ENCODE results near the gene RAPSN.

RAPSN gene

DNA sequence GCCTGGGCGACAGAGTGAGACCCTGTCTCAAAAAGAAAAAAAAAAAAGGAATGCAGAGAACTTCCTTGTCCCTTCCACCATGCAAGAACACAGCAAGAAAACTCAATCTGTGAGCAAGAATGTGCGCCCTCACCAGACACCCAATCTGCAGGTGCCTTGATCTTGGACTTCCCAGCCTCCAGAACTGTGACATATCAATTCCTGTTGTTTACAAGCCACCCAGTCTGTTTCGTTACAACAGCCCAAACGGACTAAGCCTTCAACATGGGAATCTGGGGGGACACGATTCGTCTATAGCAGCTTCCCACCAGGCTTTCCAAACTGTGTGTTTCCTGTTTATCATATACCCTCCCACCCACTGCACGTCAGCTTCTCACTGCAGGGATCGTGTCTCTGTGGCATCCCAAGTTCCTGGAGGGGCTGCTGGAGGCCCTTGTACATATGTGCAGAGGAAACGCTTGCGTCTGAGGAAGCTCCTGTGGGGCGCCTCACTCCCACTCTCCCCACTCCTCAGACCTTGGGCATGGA is 11.7 kb downstream of the RAPSN start:
- H3K27ac ChIP-seq (ENCODE audit: low read depth, low read length), result no peak overlapping the region
- no peaks in the 10 kb centered on the region for H3K27me3 ChIP-seq (ENCODE audit: control insufficient read depth, low read length)
- no peaks in the 10 kb centered on the region for H3F3A ChIP-seq (ENCODE audit: control insufficient read depth, insufficient read depth)
- no peak overlapping the region for H3K4me3 ChIP-seq (ENCODE audit: low read length)
- H3K79me2 ChIP-seq (ENCODE audit: control insufficient read depth, low read length), result no peaks in the 10 kb centered on the region
- no peaks in the 10 kb centered on the region for H3K4me1 ChIP-seq (ENCODE audit: control insufficient read depth, low read length)
- H3K9me2 ChIP-seq (replicated peaks; ENCODE audit: control insufficient read depth, low read length), result no peaks in the 10 kb centered on the region
- no peaks in the 10 kb centered on the region for H3K9me3 ChIP-seq (ENCODE audit: control insufficient read depth, insufficient read depth, low read length)
- TF ChIP-seq, protein P1, sequence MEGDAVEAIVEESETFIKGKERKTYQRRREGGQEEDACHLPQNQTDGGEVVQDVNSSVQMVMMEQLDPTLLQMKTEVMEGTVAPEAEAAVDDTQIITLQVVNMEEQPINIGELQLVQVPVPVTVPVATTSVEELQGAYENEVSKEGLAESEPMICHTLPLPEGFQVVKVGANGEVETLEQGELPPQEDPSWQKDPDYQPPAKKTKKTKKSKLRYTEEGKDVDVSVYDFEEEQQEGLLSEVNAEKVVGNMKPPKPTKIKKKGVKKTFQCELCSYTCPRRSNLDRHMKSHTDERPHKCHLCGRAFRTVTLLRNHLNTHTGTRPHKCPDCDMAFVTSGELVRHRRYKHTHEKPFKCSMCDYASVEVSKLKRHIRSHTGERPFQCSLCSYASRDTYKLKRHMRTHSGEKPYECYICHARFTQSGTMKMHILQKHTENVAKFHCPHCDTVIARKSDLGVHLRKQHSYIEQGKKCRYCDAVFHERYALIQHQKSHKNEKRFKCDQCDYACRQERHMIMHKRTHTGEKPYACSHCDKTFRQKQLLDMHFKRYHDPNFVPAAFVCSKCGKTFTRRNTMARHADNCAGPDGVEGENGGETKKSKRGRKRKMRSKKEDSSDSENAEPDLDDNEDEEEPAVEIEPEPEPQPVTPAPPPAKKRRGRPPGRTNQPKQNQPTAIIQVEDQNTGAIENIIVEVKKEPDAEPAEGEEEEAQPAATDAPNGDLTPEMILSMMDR (IDR thresholded peaks at IDR 0.05; ENCODE audit: low read depth, low read length, poor library complexity, severe bottlenecking), result no peak
- TF ChIP-seq EZH2phosphoT487 (IDR thresholded peaks at IDR 0.05; ENCODE audit: borderline replicate concordance, low read length), result no peak
- H3K4me2 ChIP-seq (ENCODE audit: low read length), result no peak overlapping the region
- no peaks in the 10 kb centered on the region for H4K20me1 ChIP-seq (ENCODE audit: control insufficient read depth, insufficient read depth, low read depth, low read length)
- H3K36me3 ChIP-seq (ENCODE audit: control insufficient read depth, low read length), result no peaks in the 10 kb centered on the region

- TF ChIP-seq EZH2phosphoT487 (IDR thresholded peaks at IDR 0.05; ENCODE audit: borderline replicate concordance, low read length), result no peak
- TF ChIP-seq, protein P1 (IDR thresholded peaks at IDR 0.05; ENCODE audit: low read depth, low read length, poor library complexity, severe bottlenecking), result no peak
- Histone ChIP-seq H3K4me3 (ENCODE audit: low read length) (no peak overlapping the region), H3K27me3 (ENCODE audit: control insufficient read depth, low read length) (no peaks in the 10 kb centered on the region), H3K9me2 (replicated peaks; ENCODE audit: control insufficient read depth, low read length) (no peaks in the 10 kb centered on the region), H4K20me1 (ENCODE audit: control insufficient read depth, insufficient read depth, low read depth, low read length) (no peaks in the 10 kb centered on the region), H3K4me1 (ENCODE audit: control insufficient read depth, low read length) (no peaks in the 10 kb centered on the region), H3K79me2 (ENCODE audit: control insufficient read depth, low read length) (no peaks in the 10 kb centered on the region), H3K36me3 (ENCODE audit: control insufficient read depth, low read length) (no peaks in the 10 kb centered on the region), H3K4me2 (ENCODE audit: low read length) (no peak overlapping the region), H3K9me3 (ENCODE audit: control insufficient read depth, insufficient read depth, low read length) (no peaks in the 10 kb centered on the region), H3F3A (ENCODE audit: control insufficient read depth, insufficient read depth) (no peaks in the 10 kb centered on the region), H3K27ac (ENCODE audit: low read depth, low read length) (no peak overlapping the region)
These were observed 12.2 kb downstream of the RAPSN start for GRCh38 chr11:47436726-47437125.

GRCh38 chr11:47435687-47436086 is 13.2 kb downstream of the RAPSN start:
- Histone ChIP-seq H3K4me2 (ENCODE audit: low read length) (no peak overlapping the region), H3K4me1 (ENCODE audit: control insufficient read depth, low read length) (no peaks in the 10 kb centered on the region), H3K9me2 (replicated peaks; ENCODE audit: control insufficient read depth, low read length) (no peaks in the 10 kb centered on the region), H3F3A (ENCODE audit: control insufficient read depth, insufficient read depth) (no peaks in the 10 kb centered on the region), H4K20me1 (ENCODE audit: control insufficient read depth, insufficient read depth, low read depth, low read length) (no peaks in the 10 kb centered on the region), H3K9me3 (ENCODE audit: control insufficient read depth, insufficient read depth, low read length) (no peaks in the 10 kb centered on the region), H3K36me3 (ENCODE audit: control insufficient read depth, low read length) (no peaks in the 10 kb centered on the region), H3K27me3 (ENCODE audit: control insufficient read depth, low read length) (no peaks in the 10 kb centered on the region), H3K27ac (ENCODE audit: low read depth, low read length) (no peak overlapping the region), H3K4me3 (ENCODE audit: low read length) (no peak overlapping the region), H3K79me2 (ENCODE audit: control insufficient read depth, low read length) (no peaks in the 10 kb centered on the region)
- no peak for TF ChIP-seq EZH2phosphoT487 (IDR thresholded peaks at IDR 0.05; ENCODE audit: borderline replicate concordance, low read length)
- TF ChIP-seq, protein P1 (IDR thresholded peaks at IDR 0.05; ENCODE audit: low read depth, low read length, poor library complexity, severe bottlenecking), result no peak
